GM19452 (cell line): Measurements from ENCODE around the gene GRID1.

Experiments used
- ATAC-seq: cut with Tn5 transposase; IDR thresholded peaks from one replicate; pipeline ENCODE4 v1.9.1; 2021; ENCODE audit not compliant: unreplicated experiment

Gene GRID1

GRCh38 chr10:86315549-86315942 lies 51.0 kb downstream of the GRID1 start:
- no peak for ATAC-seq

GRCh38 chr10:86314616-86315548 lies 51.7 kb downstream of the GRID1 start:
- no peak for ATAC-seq

GRCh38 chr10:86313621-86314041 lies 53.0 kb downstream of the GRID1 start:
- ATAC-seq, result no peak

GRCh38 chr10:86312701-86313270 lies 53.8 kb downstream of the GRID1 start:
- no peak for ATAC-seq

- ATAC-seq, result no peak
Measured at GRCh38 chr10:86311906-86312305, 54.7 kb downstream of the GRID1 start.

- ATAC-seq, result no peak
Measured at GRCh38 chr10:86311190-86311589, 55.4 kb downstream of the GRID1 start.

- no peak for ATAC-seq
Measured at GRCh38 chr10:86310702-86311101, 55.9 kb downstream of the GRID1 start.

GRCh38 chr10:86310291-86310690 lies 56.3 kb downstream of the GRID1 start:
- no peak for ATAC-seq

GRCh38 chr10:86308056-86308455 lies 58.5 kb downstream of the GRID1 start:
- no peak for ATAC-seq

GRCh38 chr10:86306628-86307278 lies 59.8 kb downstream of the GRID1 start:
- ATAC-seq, result no peak

GRCh38 chr10:86305521-86305920 lies 61.1 kb downstream of the GRID1 start:
- no peak for ATAC-seq

- no peak for ATAC-seq
Measured at GRCh38 chr10:86304436-86304835, 62.2 kb downstream of the GRID1 start.

GRCh38 chr10:86303626-86304025 lies 63.0 kb downstream of the GRID1 start:
- no peak for ATAC-seq

- no peak for ATAC-seq
Measured at GRCh38 chr10:86301971-86302370, 64.6 kb downstream of the GRID1 start.

GRCh38 chr10:86300931-86301830 lies 65.4 kb downstream of the GRID1 start:
- ATAC-seq, result no peak

GRCh38 chr10:86300399-86300925 lies 66.1 kb downstream of the GRID1 start:
- ATAC-seq, result no peak

- ATAC-seq, result no peak
Measured at GRCh38 chr10:86299562-86299961, 67.0 kb downstream of the GRID1 start.

GRCh38 chr10:86298501-86299001 lies 68.0 kb downstream of the GRID1 start:
- ATAC-seq, result no peak

GRCh38 chr10:86295791-86296190 lies 70.8 kb downstream of the GRID1 start:
- ATAC-seq, result no peak

- no peak for ATAC-seq
Measured at GRCh38 chr10:86295351-86295750, 71.2 kb downstream of the GRID1 start.
